ENCODE data around the gene RHOH.
"Not testable (repeated sequence)": the region's sequence is repeated elsewhere in the genome, so short reads cannot be mapped to it uniquely, and the experiment has no call there.

The RHOH gene

GRCh38 chr4:40262077-40262528 is 65.3 kb downstream of the RHOH start:
- peaks cover 37% of the 10 kb centered on the region for H3K4me1 Mint-ChIP-seq (ENCODE audit: low read depth)
- no peaks in the 10 kb centered on the region for H3K9me3 Mint-ChIP-seq
- peaks cover 10% of the 10 kb centered on the region for H3K27me3 Mint-ChIP-seq
- intact Hi-C loops (cut with micrococcal nuclease), result no loop called here
- H3K4me3 Mint-ChIP-seq, result no peak overlapping the region
- H3K27ac Mint-ChIP-seq, result no peak overlapping the region
- no peaks in the 10 kb centered on the region for H3K36me3 Mint-ChIP-seq (ENCODE audit: low read depth)

GRCh38 chr4:40262861-40263260 is 66.0 kb downstream of the RHOH start:
- H3K4me1 Mint-ChIP-seq (ENCODE audit: low read depth), result peaks cover 37% of the 10 kb centered on the region
- no peak overlapping the region for H3K27ac Mint-ChIP-seq
- H3K27me3 Mint-ChIP-seq, result peaks cover 10% of the 10 kb centered on the region
- H3K9me3 Mint-ChIP-seq, result no peaks in the 10 kb centered on the region
- intact Hi-C loops (cut with micrococcal nuclease), result no loop called here
- H3K36me3 Mint-ChIP-seq (ENCODE audit: low read depth), result no peaks in the 10 kb centered on the region
- H3K4me3 Mint-ChIP-seq, result no peak overlapping the region

GRCh38 chr4:40264497-40264896 is 67.7 kb downstream of the RHOH start:
- no peak overlapping the region for H3K4me3 Mint-ChIP-seq
- H3K9me3 Mint-ChIP-seq, result no peaks in the 10 kb centered on the region
- intact Hi-C loops (cut with micrococcal nuclease), result no loop called here
- H3K27me3 Mint-ChIP-seq, result peaks cover 1% of the 10 kb centered on the region
- H3K4me1 Mint-ChIP-seq (ENCODE audit: low read depth), result peaks cover 27% of the 10 kb centered on the region
- no peak overlapping the region for H3K27ac Mint-ChIP-seq
- no peaks in the 10 kb centered on the region for H3K36me3 Mint-ChIP-seq (ENCODE audit: low read depth)

GRCh38 chr4:40264995-40265909 is 68.4 kb downstream of the RHOH start:
- Mint-ChIP-seq H3K4me1 (ENCODE audit: low read depth) (peaks cover 27% of the 10 kb centered on the region), H3K9me3 (no peaks in the 10 kb centered on the region), H3K27ac (no peak overlapping the region), H3K27me3 (peaks cover 1% of the 10 kb centered on the region), H3K4me3 (no peak overlapping the region), H3K36me3 (ENCODE audit: low read depth) (no peaks in the 10 kb centered on the region)
- intact Hi-C loops (cut with micrococcal nuclease), result no loop called here

GRCh38 chr4:40265910-40266274 is 69.1 kb downstream of the RHOH start:
- Mint-ChIP-seq H3K4me3 (no peak overlapping the region), H3K4me1 (ENCODE audit: low read depth) (peaks cover 27% of the 10 kb centered on the region), H3K27me3 (peaks cover 1% of the 10 kb centered on the region), H3K36me3 (ENCODE audit: low read depth) (no peaks in the 10 kb centered on the region), H3K27ac (no peak overlapping the region), H3K9me3 (no peaks in the 10 kb centered on the region)
- intact Hi-C loops (cut with micrococcal nuclease), result no loop called here

- peaks cover 1% of the 10 kb centered on the region for H3K27me3 Mint-ChIP-seq
- no peaks in the 10 kb centered on the region for H3K9me3 Mint-ChIP-seq
- H3K4me1 Mint-ChIP-seq (ENCODE audit: low read depth), result peaks cover 32% of the 10 kb centered on the region
- no peak overlapping the region for H3K27ac Mint-ChIP-seq
- no peaks in the 10 kb centered on the region for H3K36me3 Mint-ChIP-seq (ENCODE audit: low read depth)
- H3K4me3 Mint-ChIP-seq, result no peak overlapping the region
- intact Hi-C loops (cut with micrococcal nuclease), result no loop called here
Observed at GRCh38 chr4:40269133-40269532, 72.3 kb downstream of the RHOH start.

- no peak overlapping the region for H3K4me3 Mint-ChIP-seq
- H3K27ac Mint-ChIP-seq, result no peak overlapping the region
- intact Hi-C loops (cut with micrococcal nuclease), result no loop called here
Observed at GRCh38 chr4:40270609-40271008, 73.8 kb downstream of the RHOH start.

GRCh38 chr4:40275065-40275730 is 78.4 kb downstream of the RHOH start:
- H3K4me3 Mint-ChIP-seq, result no peak overlapping the region
- no peaks in the 10 kb centered on the region for H3K9me3 Mint-ChIP-seq
- H3K36me3 Mint-ChIP-seq (ENCODE audit: low read depth), result no peaks in the 10 kb centered on the region
- no peak overlapping the region for H3K27ac Mint-ChIP-seq
- H3K4me1 Mint-ChIP-seq (ENCODE audit: low read depth), result peaks cover 10% of the 10 kb centered on the region
- intact Hi-C loops (cut with micrococcal nuclease), result no loop called here
- H3K27me3 Mint-ChIP-seq, result peaks cover 2% of the 10 kb centered on the region

More at GRCh38 chr4:40270609-40271008, 73.8 kb downstream of the RHOH start:
- Mint-ChIP-seq H3K9me3 (no peaks in the 10 kb centered on the region), H3K27me3 (peaks cover 2% of the 10 kb centered on the region), H3K4me1 (ENCODE audit: low read depth) (peaks cover 17% of the 10 kb centered on the region), H3K36me3 (ENCODE audit: low read depth) (no peaks in the 10 kb centered on the region)

GRCh38 chr4:40276546-40276945 is 79.7 kb downstream of the RHOH start:
- H3K27ac Mint-ChIP-seq, result no peak overlapping the region
- H3K27me3 Mint-ChIP-seq, result peaks cover 2% of the 10 kb centered on the region
- no peaks in the 10 kb centered on the region for H3K9me3 Mint-ChIP-seq
- intact Hi-C loops (cut with micrococcal nuclease), result no loop called here
- H3K4me3 Mint-ChIP-seq, result no peak overlapping the region
- H3K4me1 Mint-ChIP-seq (ENCODE audit: low read depth), result peaks cover 10% of the 10 kb centered on the region
- H3K36me3 Mint-ChIP-seq (ENCODE audit: low read depth), result no peaks in the 10 kb centered on the region

- no peak overlapping the region for H3K4me3 Mint-ChIP-seq
- peaks cover 10% of the 10 kb centered on the region for H3K4me1 Mint-ChIP-seq (ENCODE audit: low read depth)
- intact Hi-C loops (cut with micrococcal nuclease), result no loop called here
Observed at GRCh38 chr4:40280586-40280985, 83.8 kb downstream of the RHOH start.

GRCh38 chr4:40281099-40281498 is 84.3 kb downstream of the RHOH start:
- peaks cover 5% of the 10 kb centered on the region for H3K27me3 Mint-ChIP-seq
- no peak overlapping the region for H3K4me3 Mint-ChIP-seq
- H3K9me3 Mint-ChIP-seq, result no peaks in the 10 kb centered on the region
- no peak overlapping the region for H3K27ac Mint-ChIP-seq
- no peaks in the 10 kb centered on the region for H3K36me3 Mint-ChIP-seq (ENCODE audit: low read depth)
- intact Hi-C loops (cut with micrococcal nuclease), result no loop called here
- H3K4me1 Mint-ChIP-seq (ENCODE audit: low read depth), result peaks cover 10% of the 10 kb centered on the region

More at GRCh38 chr4:40280586-40280985, 83.8 kb downstream of the RHOH start:
- no peaks in the 10 kb centered on the region for H3K36me3 Mint-ChIP-seq (ENCODE audit: low read depth)
- peaks cover 5% of the 10 kb centered on the region for H3K27me3 Mint-ChIP-seq
- no peaks in the 10 kb centered on the region for H3K9me3 Mint-ChIP-seq
- H3K27ac Mint-ChIP-seq, result no peak overlapping the region

- Mint-ChIP-seq H3K9me3 (peaks cover 3% of the 10 kb centered on the region), H3K4me1 (ENCODE audit: low read depth) (peaks cover 10% of the 10 kb centered on the region), H3K27ac (no peak overlapping the region), H3K4me3 (no peak overlapping the region), H3K36me3 (ENCODE audit: low read depth) (no peaks in the 10 kb centered on the region), H3K27me3 (peaks cover 5% of the 10 kb centered on the region)
- intact Hi-C loops (cut with micrococcal nuclease), result no loop called here
Observed at GRCh38 chr4:40281913-40282312, 85.1 kb downstream of the RHOH start.

- H3K27ac Mint-ChIP-seq; H3K4me1 Mint-ChIP-seq (ENCODE audit: low read depth); H3K36me3 Mint-ChIP-seq (ENCODE audit: low read depth); H3K4me3 Mint-ChIP-seq; H3K9me3 Mint-ChIP-seq; intact Hi-C loops (cut with micrococcal nuclease): not testable (repeated sequence)
- peaks cover 10% of the 10 kb centered on the region for H3K27me3 Mint-ChIP-seq
Observed at GRCh38 chr4:40282857-40283256, 86.0 kb downstream of the RHOH start.

GRCh38 chr4:40283413-40283812 is 86.6 kb downstream of the RHOH start:
- intact Hi-C loops (cut with micrococcal nuclease), result no loop called here
- peaks cover 9% of the 10 kb centered on the region for H3K9me3 Mint-ChIP-seq
- H3K4me3 Mint-ChIP-seq, result no peak overlapping the region
- peaks cover 10% of the 10 kb centered on the region for H3K27me3 Mint-ChIP-seq
- no peak overlapping the region for H3K27ac Mint-ChIP-seq
- no peaks in the 10 kb centered on the region for H3K36me3 Mint-ChIP-seq (ENCODE audit: low read depth)
- H3K4me1 Mint-ChIP-seq (ENCODE audit: low read depth), result peaks cover 11% of the 10 kb centered on the region

Data from dendritic cell treated with granulocyte-macrophage colony-stimulating factor and Interleukin-4, amounts not matched to agents 40 ng/mL and 50 ng/mL, for 4 days (primary cell).